Naive thymus-derived CD4-positive, alpha-beta T cell (primary cell): ENCODE measurements around the gene MRPL41. TPM values are rescaled to one million over a fixed set of nuclear protein-coding genes. Genes with fewer than 3 reads are reported as not detected.

ENCODE experiments used
- ATAC-seq: fragments of 150-1000 bp; cut with Tn5 transposase; 2 replicates; pipeline ENCODE4 v1.10.0; 2021; ENCODE audit warnings: mild to moderate bottlenecking, moderate library complexity
- CTCF ChIA-PET: fragments of 350-600 bp; sonication (Branson Sonifier 250); formaldehyde crosslinking; loops from one replicate; lab custom pipeline; 2021; ENCODE audit warnings: antibody characterized with exemption; lab: Charles Lee
- POLR2A ChIA-PET: fragments of 350-600 bp; sonication (Branson Sonifier 250); formaldehyde crosslinking; loops from one replicate; lab custom pipeline; 2021; ENCODE audit warnings: antibody characterized with exemption, inconsistent platforms; lab: Charles Lee
- DNase-seq, 9 donors: peaks; one replicate each; pipeline versions ENCODE4 v3.0.0 to v3.0.0-alpha.2; 2020 to 2022; ENCODE audit warnings: mixed read lengths in 1 of 9
- H3K27ac ChIP-seq: one replicate; pipeline ENCODE4 v1.7.0; 2013; ENCODE audit warnings: mild to moderate bottlenecking, low read depth, low read length, moderate library complexity
- H3K27me3 ChIP-seq, 2 donors: one replicate each; pipeline ENCODE4 v1.7.0; 2013; ENCODE audit warnings: low read length in 2 of 2, mild to moderate bottlenecking in 2 of 2, moderate library complexity in 2 of 2; ENCODE audit not compliant: control insufficient read depth in 2 of 2, insufficient read depth in 2 of 2
- H3K36me3 ChIP-seq, 3 experiments: 1 replicate in 2 of 3; 2 replicates in 1 of 3; pipeline ENCODE4 v1.7.0; 2013; ENCODE audit warnings: low read length in 3 of 3, mild to moderate bottlenecking in 3 of 3, moderate library complexity in 1 of 3; ENCODE audit not compliant: insufficient read depth in 3 of 3, control insufficient read depth in 2 of 3
- H3K4me1 ChIP-seq, 2 donors: one replicate each; pipeline ENCODE4 v1.7.0; 2013; ENCODE audit warnings: low read length in 2 of 2, mild to moderate bottlenecking in 2 of 2, moderate library complexity in 1 of 2; ENCODE audit not compliant: control insufficient read depth in 2 of 2, insufficient read depth in 2 of 2
- H3K4me3 ChIP-seq: 2 replicates; pipeline ENCODE4 v1.7.0; 2013; ENCODE audit warnings: mild to moderate bottlenecking, low read length
- H3K9me3 ChIP-seq, 3 experiments: 1 replicate in 2 of 3; 2 replicates in 1 of 3; pipeline ENCODE4 v1.7.0; 2013; ENCODE audit warnings: low read length in 3 of 3; ENCODE audit not compliant: control insufficient read depth in 2 of 3
- H3K27ac Mint-ChIP-seq, 9 donors: one replicate each; pipeline ENCODE4 v1.8.0; 2020 to 2022; ENCODE audit warnings: mixed read lengths in 9 of 9, mild to moderate bottlenecking in 8 of 9, moderate library complexity in 5 of 9, inconsistent platforms in 2 of 9
- H3K27me3 Mint-ChIP-seq, 5 donors: one replicate each; pipeline ENCODE4 v1.8.0; 2021 to 2022; ENCODE audit warnings: mixed read lengths in 5 of 5, mild to moderate bottlenecking in 1 of 5
- H3K36me3 Mint-ChIP-seq, 5 donors: one replicate each; pipeline ENCODE4 v1.8.0; 2020 to 2022; ENCODE audit warnings: mixed read lengths in 5 of 5, mild to moderate bottlenecking in 3 of 5, inconsistent platforms in 1 of 5
- H3K4me1 Mint-ChIP-seq, 7 donors: one replicate each; pipeline ENCODE4 v1.8.0; 2020 to 2022; ENCODE audit warnings: mixed read lengths in 7 of 7, mild to moderate bottlenecking in 3 of 7, inconsistent platforms in 1 of 7
- H3K4me3 Mint-ChIP-seq, 10 donors: one replicate each; pipeline ENCODE4 v1.8.0; 2020 to 2022; ENCODE audit warnings: mild to moderate bottlenecking in 10 of 10, mixed read lengths in 10 of 10, moderate library complexity in 6 of 10, inconsistent platforms in 2 of 10
- H3K9me3 Mint-ChIP-seq, 11 donors: one replicate each; pipeline ENCODE4 v1.8.0; 2020 to 2022; ENCODE audit warnings: mixed read lengths in 11 of 11, mild to moderate bottlenecking in 4 of 11, inconsistent platforms in 1 of 11, moderate library complexity in 1 of 11
- intact Hi-C, 2 donors: fragments of 100-400 bp; cut with micrococcal nuclease; formaldehyde crosslinking; loops; one replicate each; pipeline ENCODE4 v1.15.1; 2023
- polyA plus RNA-seq, 2 donors: library from polyadenylated mRNA; unstranded; fragments of 300-500 nt; fragmentation: Illumina TruSeq; gene quantifications; one replicate each; pipeline ENCODE4 v1.2.3, GENCODE V29; 2021
- total RNA-seq, 6 experiments: library from RNA in 5 of 6; stranded (reverse) in 5 of 6; gene quantifications; 1 replicate in 5 of 6; 2 replicates in 1 of 6; pipeline ENCODE4 v1.2.3 and lab custom pipeline; 2021 to 2026

Gene MRPL41
- total and polyA plus RNA-seq, 7 experiments from 2014 or later: 36.3 to 102 (median 52.5) TPM

GRCh38 chr9:137589441-137590122, 37.9 kb downstream of the MRPL41 start:
- peak; percentile 2 for ATAC-seq
- peaks cover 7 to 27% (median 16%) of the 10 kb centered on the region in 7 donors for H3K4me1 Mint-ChIP-seq
- H3K4me1 ChIP-seq: peaks cover 0 to 12% of the 10 kb centered on the region in 2 donors
- no peaks in the 10 kb centered on the region for H3K27me3 Mint-ChIP-seq
- DNase-seq: peak in 1 of 9 donors; percentile 15
- intact Hi-C loops: loop anchor here (1.0 to 5.0 kb wide), 6 partner anchors 10 to 348 kb away; partner anchors contain the start of genes ARRDC1 (in 2 of the 2), MRPL41 (in 2 of the 2), NSMF (in 1 of the 2) and TUBB4B (in 1 of the 2)
- H3K4me3 Mint-ChIP-seq: peak overlapping the region; percentile 70 to 91 (median 86)
- no peaks in the 10 kb centered on the region for H3K27me3 ChIP-seq
- CTCF ChIA-PET: no interaction called here
- peaks cover 0 to 22% (median 8%) of the 10 kb centered on the region in 5 donors for H3K36me3 Mint-ChIP-seq
- peak overlapping the region; percentile 60 for H3K27ac ChIP-seq
- H3K9me3 Mint-ChIP-seq: no peaks in the 10 kb centered on the region
- no peaks in the 10 kb centered on the region for H3K9me3 ChIP-seq
- H3K36me3 ChIP-seq: peaks cover 0 to 36% (median 0%) of the 10 kb centered on the region in 3 experiments
- POLR2A ChIA-PET: interaction anchor here (1.0 kb wide), 1 partner anchor 9 kb away, joined by 4 read pairs; no protein-coding TSS in a partner anchor
- H3K27ac Mint-ChIP-seq: peak overlapping the region in 4 of 9 donors; percentile 26 to 88 (median 66)
- H3K4me3 ChIP-seq: peak overlapping the region; percentile 30

GRCh38 chr9:137590123-137590468, 38.4 kb downstream of the MRPL41 start:
- Histone ChIP-seq H3K4me3 (no peak overlapping the region), H3K36me3 (peaks cover 0 to 34% (median 0%) of the 10 kb centered on the region in 3 experiments), H3K27me3 (no peaks in the 10 kb centered on the region), H3K27ac (no peak overlapping the region), H3K9me3 (no peaks in the 10 kb centered on the region), H3K4me1 (peaks cover 0 to 12% of the 10 kb centered on the region in 2 donors)
- Mint-ChIP-seq H3K36me3 (peaks cover 0 to 22% (median 8%) of the 10 kb centered on the region in 5 donors), H3K9me3 (no peaks in the 10 kb centered on the region), H3K4me1 (peaks cover 7 to 27% (median 16%) of the 10 kb centered on the region in 7 donors), H3K27ac (no peak overlapping the region), H3K27me3 (no peaks in the 10 kb centered on the region), H3K4me3 (peak overlapping the region in 3 of 10 donors; percentile 88 to 91 (median 89))
- intact Hi-C loops: loop anchor here (1.0 to 5.0 kb wide), 6 partner anchors 11 to 349 kb away; partner anchors contain the start of genes ARRDC1 (in 2 of the 2), MRPL41 (in 2 of the 2), NSMF (in 1 of the 2) and TUBB4B (in 1 of the 2)
- DNase-seq (no peak), ATAC-seq (no peak)
- ChIA-PET POLR2A (interaction anchor here (1.6 kb wide), 1 partner anchor 29 kb away, joined by 8 read pairs; the partner anchor contains the start of gene EHMT1), CTCF (no interaction called here)

GRCh38 chr9:137590469-137591383, 39.0 kb downstream of the MRPL41 start, which contains the start of gene ZMYND19:
Gene ZMYND19, minus strand, starts transcription at chr9:137590512. Its CDS starts 249 bp downstream, at chr9:137590263.
- CTCF ChIA-PET: interaction anchor here (0.6 kb wide), 1 partner anchor 32 kb away, joined by 3 read pairs; no protein-coding TSS in a partner anchor
- no peaks in the 10 kb centered on the region for H3K27me3 Mint-ChIP-seq
- intact Hi-C loops: loop anchor here (1.0 to 5.0 kb wide), 6 partner anchors 11 to 349 kb away; partner anchors contain the start of genes ARRDC1 (in 2 of the 2), MRPL41 (in 2 of the 2), NSMF (in 1 of the 2) and TUBB4B (in 1 of the 2)

GRCh38 chr9:137592767-137593166, 41.1 kb downstream of the MRPL41 start:
- Histone ChIP-seq H3K27ac (no peak overlapping the region), H3K4me1 (peaks cover 0 to 12% of the 10 kb centered on the region in 2 donors), H3K36me3 (peaks cover 0 to 9% (median 0%) of the 10 kb centered on the region in 3 experiments), H3K9me3 (no peaks in the 10 kb centered on the region), H3K4me3 (no peak overlapping the region), H3K27me3 (no peaks in the 10 kb centered on the region)
- H3K4me1 Mint-ChIP-seq: peaks cover 6 to 20% (median 14%) of the 10 kb centered on the region in 7 donors
- DNase-seq (no peak), ATAC-seq (no peak)
- POLR2A ChIA-PET: no interaction called here
- H3K27ac Mint-ChIP-seq: no peak overlapping the region
- H3K4me3 Mint-ChIP-seq: peak overlapping the region in 9 of 10 donors; percentile 5 to 54 (median 30)
- H3K9me3 Mint-ChIP-seq: no peaks in the 10 kb centered on the region
- CTCF ChIA-PET: no interaction called here
- intact Hi-C loops: loop anchor here in 1 of 2 donors (5.0 kb wide), 1 partner anchor 135 kb away; the partner anchor contains the start of gene NSMF
- H3K36me3 Mint-ChIP-seq: peaks cover 0 to 6% (median 4%) of the 10 kb centered on the region in 5 donors
- no peaks in the 10 kb centered on the region for H3K27me3 Mint-ChIP-seq

More at GRCh38 chr9:137590469-137591383, 39.0 kb downstream of the MRPL41 start, which contains the start of gene ZMYND19:
- peak within 1 kb of the TSS in 8 of 9 donors; percentile 69 to 95 (median 90) for H3K27ac Mint-ChIP-seq
- peaks cover 0 to 12% of the 10 kb centered on the region in 2 donors for H3K4me1 ChIP-seq
- no peaks in the 10 kb centered on the region for H3K9me3 Mint-ChIP-seq
- no peaks in the 10 kb centered on the region for H3K9me3 ChIP-seq
- peak within 1 kb of the TSS; percentile 64 for H3K4me3 ChIP-seq
- H3K4me1 Mint-ChIP-seq: peaks cover 7 to 27% (median 16%) of the 10 kb centered on the region in 7 donors
- POLR2A ChIA-PET: interaction anchor here (1.6 kb wide), 1 partner anchor 28 kb away, joined by 8 read pairs; the partner anchor contains the start of gene EHMT1
- peak; percentile 84 to 97 (median 92) for DNase-seq
- peak within 1 kb of the TSS; percentile 71 for H3K27ac ChIP-seq
- peaks cover 0 to 29% (median 0%) of the 10 kb centered on the region in 3 experiments for H3K36me3 ChIP-seq
- no peaks in the 10 kb centered on the region for H3K27me3 ChIP-seq
- H3K4me3 Mint-ChIP-seq: peak within 1 kb of the TSS; percentile 88 to 96 (median 94)
- ATAC-seq: peak; percentile 99
- peaks cover 0 to 22% (median 8%) of the 10 kb centered on the region in 5 donors for H3K36me3 Mint-ChIP-seq

- Mint-ChIP-seq H3K4me1 (peaks cover 4 to 16% (median 13%) of the 10 kb centered on the region in 7 donors), H3K27ac (no peak overlapping the region), H3K9me3 (no peaks in the 10 kb centered on the region), H3K4me3 (peak overlapping the region in 9 of 10 donors; percentile 5 to 54 (median 30)), H3K27me3 (no peaks in the 10 kb centered on the region), H3K36me3 (peaks cover 0 to 3% (median under 1%) of the 10 kb centered on the region in 5 donors)
- CTCF ChIA-PET: no interaction called here
- Histone ChIP-seq H3K27ac (no peak overlapping the region), H3K36me3 (peaks cover 0 to 4% (median 0%) of the 10 kb centered on the region in 3 experiments), H3K9me3 (no peaks in the 10 kb centered on the region), H3K4me3 (no peak overlapping the region), H3K27me3 (no peaks in the 10 kb centered on the region), H3K4me1 (peaks cover 0 to 12% of the 10 kb centered on the region in 2 donors)
- DNase-seq (no peak), ATAC-seq (no peak)
- intact Hi-C loops: loop anchor here in 1 of 2 donors (5.0 kb wide), 1 partner anchor 136 kb away; the partner anchor contains the start of gene NSMF
- POLR2A ChIA-PET: interaction anchor here (0.6 to 0.7 kb wide), 2 partner anchors 34 to 41 kb away, joined by 3 read pairs; no protein-coding TSS in a partner anchor
These were observed 41.5 kb downstream of the MRPL41 start for GRCh38 chr9:137593176-137593575.
